Measurements from ENCODE around the gene RFNG.
"Not testable (repeated sequence)": the region's sequence is repeated elsewhere in the genome, so short reads cannot be mapped to it uniquely, and the experiment has no call there.

The RFNG gene

GRCh38 chr17:82045936-82046484, 5.6 kb downstream of the RFNG start:
- DNase-seq (ENCODE audit: low read depth in 3 of 3, low spot score in 1 of 3): no peak

DNA sequence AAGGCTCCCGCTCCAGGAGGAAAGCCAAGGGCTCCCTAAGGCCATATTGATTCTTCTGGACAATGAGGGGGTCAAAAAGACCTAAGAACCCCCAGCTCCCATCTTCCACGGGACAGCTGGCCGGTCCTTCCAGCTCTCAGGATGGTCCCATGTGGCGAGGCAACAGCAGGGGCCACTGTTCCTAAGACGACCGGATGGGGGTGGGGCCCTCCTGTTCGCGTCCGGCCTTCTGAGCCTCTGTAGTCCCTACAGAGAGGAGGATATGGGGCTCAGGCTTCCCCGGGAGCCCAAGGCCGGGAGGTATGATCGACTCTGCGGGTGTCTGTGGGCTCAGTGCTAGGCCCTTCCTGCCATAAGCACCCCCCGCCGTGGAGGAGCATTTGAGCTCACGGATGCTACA, 8.1 kb downstream of the RFNG start:
- DNase-seq (ENCODE audit: low read depth in 3 of 3, low spot score in 1 of 3): no peak

DNA sequence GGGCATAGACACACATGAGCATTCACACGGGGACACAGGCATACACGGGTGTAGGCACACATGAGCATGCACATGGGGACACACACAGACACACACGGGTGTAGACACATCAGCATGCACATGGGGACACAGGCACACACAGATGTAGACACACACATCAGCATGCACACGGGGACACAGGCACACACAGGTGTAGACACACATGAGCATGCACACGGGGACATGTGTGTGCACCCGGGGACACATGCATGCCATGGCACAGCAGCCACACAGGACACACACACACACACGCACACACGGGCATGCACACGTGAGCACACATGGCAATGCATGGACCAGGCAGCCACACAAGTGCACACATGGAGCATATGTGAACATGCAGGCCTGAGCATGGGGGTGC, 9.0 kb downstream of the RFNG start:
- DNase-seq (ENCODE audit: low read depth in 3 of 3, low spot score in 1 of 3): no peak

DNA sequence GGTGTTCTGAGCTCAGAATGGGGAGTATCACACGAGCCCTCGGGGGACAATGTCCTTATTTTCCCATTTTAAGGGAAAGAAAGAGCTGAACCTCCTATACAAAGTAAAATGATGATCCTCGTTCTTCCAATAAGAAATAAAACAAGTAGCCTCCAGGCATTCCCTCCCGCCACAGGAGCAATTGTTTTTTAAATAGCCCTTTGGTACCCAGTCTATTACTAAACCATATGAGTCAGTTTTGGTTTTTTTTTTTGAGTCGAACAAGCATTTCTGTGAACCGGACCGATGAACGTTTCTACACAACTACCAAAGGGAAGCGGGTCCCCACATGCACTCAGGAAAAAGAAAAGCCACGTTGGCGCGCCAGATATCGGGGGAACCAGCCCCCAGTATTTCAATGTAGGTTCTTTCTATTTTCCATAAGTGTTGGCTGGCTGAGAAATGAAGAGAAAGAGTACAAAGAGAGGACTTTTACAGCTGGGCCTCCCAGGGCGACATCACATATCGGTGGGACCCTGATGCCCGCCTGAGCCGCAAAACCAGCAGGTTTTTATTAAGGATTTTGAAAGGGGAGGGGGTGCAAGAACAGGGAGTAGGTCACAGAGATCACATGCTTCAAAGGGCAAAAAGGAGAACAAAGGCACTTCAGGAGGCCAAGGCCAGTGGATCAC, 10.3 kb downstream of the RFNG start:
- no peak for DNase-seq (ENCODE audit: low read depth in 3 of 3, low spot score in 1 of 3)

GRCh38 chr17:82039695-82040299, 11.8 kb downstream of the RFNG start:
- DNase-seq (ENCODE audit: low read depth in 3 of 3, low spot score in 1 of 3): no peak

DNA sequence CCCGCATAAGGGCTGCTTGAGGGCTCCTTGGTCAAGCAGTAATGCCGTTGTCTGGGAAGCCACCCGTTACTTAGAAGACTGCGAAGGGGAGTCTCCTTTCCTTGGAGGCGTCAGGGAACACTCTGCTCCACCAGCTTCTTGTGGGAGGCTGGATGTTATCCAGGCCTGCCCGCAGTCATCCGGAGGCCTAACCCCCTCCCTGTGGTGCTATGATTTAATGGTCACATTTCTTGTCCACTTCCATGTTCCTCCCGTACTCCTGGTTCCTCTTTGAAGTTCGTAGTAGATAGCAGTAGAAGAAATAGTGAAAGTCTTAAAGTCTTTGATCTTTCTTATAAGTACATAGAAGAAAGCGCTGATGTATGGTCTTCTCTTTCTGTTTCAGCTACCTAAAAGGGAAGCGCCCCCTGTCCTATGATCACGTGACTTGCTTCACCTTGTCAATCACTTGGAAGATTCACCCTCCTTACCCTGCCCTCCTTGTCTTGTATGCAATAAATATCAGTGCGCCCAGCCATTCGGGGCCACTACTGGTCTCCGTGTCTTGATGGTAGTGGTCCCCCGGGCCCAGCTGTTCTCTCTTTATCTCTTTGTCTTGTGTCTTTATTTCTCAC, 12.7 kb downstream of the RFNG start:
- not testable (repeated sequence) for DNase-seq (ENCODE audit: low read depth in 3 of 3, low spot score in 1 of 3)

- no peak for DNase-seq (ENCODE audit: low read depth in 3 of 3, low spot score in 1 of 3)
These were observed 13.8 kb downstream of the RFNG start for GRCh38 chr17:82037889-82038195.

- DNase-seq (ENCODE audit: low read depth in 3 of 3, low spot score in 1 of 3): peak; percentile 82 to 88 (median 85)
These were observed 14.3 kb downstream of the RFNG start, which contains the start of gene DCXR for GRCh38 chr17:82037092-82037888. Gene DCXR (minus strand): TSS chr17:82037697. CDS start chr17:82037682, 15 bp downstream.

- no peak for DNase-seq (ENCODE audit: low read depth in 3 of 3, low spot score in 1 of 3)
These were observed 14.9 kb downstream of the RFNG start for GRCh38 chr17:82036634-82037091.

DNA sequence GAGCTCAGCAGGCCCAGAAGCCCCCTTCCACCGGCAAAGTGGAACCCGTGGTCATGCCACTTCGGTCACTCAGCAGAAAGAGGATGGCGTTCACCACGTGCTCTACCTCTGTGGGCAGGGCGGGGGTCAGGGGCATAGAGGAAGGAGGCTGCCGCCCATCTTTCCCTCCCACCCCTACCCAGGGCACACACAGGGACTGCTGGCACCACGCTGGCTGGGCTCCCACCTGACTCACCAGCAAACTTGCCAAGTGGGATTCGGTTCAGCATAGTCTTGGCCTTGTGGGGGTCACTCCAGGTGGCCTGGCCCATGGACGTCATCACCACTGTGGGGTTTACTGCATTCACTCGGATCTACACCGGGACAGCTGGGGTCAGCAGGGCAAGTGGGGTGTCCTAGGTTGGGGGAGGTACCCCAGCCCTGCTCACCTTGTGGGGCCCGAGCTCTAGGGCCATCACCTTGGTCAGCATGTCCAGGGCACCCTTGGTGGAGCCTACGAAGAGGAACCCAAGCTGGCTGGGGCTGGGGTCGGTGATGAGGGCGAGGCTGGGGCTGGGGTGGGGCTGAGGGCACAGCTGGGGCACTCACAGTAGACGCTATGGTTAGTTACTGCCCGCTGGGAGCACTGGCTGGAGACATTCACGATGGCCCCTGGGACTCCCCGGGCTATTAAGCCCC, 15.5 kb downstream of the RFNG start:
- DNase-seq (ENCODE audit: low read depth in 3 of 3, low spot score in 1 of 3): no peak

- DNase-seq (ENCODE audit: low read depth in 3 of 3, low spot score in 1 of 3): no peak
These were observed 16.1 kb downstream of the RFNG start for GRCh38 chr17:82035488-82035887.

DNA sequence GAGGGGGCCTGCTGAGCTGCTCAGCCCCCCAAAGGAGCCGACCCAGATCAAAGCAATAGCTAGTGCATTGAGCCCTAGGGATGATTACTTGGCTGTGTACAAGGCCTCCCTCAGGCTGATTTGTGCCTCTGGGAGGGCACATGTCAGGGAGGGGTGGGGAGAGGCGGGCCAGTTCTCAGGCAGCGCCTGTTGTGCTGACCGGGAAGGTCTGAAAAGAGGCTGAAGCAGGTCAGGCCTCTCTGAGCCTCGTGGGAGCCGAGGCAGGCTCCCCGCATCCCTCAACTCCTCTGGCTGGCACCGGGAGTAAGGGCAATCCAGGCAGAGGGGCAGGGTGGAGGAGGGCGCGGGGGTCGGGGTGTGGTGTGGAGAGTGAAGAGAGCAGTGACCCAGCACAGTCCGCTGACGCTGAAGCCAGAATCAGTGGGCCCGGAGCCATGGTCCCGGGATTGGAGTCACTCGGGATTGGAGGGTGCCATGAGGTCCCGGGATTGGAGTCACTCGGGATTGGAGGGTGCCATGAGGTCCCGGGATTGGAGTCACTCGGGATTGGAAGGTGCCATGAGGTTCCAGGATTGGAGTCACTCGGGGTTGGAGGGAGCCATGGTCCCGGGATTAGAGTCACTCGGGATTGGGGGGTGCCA, 17.1 kb downstream of the RFNG start:
- no peak for DNase-seq (ENCODE audit: low read depth in 3 of 3, low spot score in 1 of 3)

- DNase-seq (ENCODE audit: low read depth in 3 of 3, low spot score in 1 of 3): no peak
These were observed 18.1 kb downstream of the RFNG start for GRCh38 chr17:82033359-82034085.

DNA sequence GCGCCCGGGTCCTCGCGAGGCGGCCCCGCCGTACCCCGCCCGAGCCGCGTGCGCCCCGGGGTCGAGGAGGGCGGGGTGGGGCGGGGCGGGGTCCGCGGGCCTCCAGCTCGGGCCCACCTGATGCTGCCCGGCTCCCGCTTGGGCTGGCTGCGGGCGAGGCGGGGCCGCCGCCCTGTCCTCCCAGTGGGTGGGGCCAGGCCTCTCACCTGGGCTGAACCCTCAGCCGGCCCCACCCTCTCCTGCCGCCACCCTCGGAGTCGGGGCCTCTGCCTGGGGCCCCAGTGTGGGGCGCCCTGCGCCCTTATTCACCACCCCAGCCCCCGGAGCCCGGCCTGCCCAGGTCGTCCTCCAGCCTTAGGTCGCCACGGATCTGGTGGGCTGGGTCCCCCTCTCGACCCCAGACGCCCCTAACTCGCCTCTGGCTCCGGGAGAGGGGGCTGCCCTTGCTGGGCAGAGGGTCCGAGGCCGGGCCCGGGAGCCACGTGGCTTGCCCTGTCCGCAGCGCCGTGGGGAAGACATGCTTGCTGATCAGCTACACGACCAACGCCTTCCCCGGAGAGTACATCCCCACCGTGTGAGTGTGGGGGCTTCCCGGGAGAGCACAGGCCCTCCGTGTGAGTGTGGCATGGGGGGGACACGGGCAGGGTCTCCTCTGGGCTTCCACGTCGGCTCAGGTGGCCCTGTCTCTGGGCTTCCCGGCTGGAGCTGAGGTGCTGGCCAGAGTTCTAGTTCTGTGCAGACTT, 19.6 kb downstream of the RFNG start:
- no peak for DNase-seq (ENCODE audit: low read depth in 3 of 3, low spot score in 1 of 3)

DNA sequence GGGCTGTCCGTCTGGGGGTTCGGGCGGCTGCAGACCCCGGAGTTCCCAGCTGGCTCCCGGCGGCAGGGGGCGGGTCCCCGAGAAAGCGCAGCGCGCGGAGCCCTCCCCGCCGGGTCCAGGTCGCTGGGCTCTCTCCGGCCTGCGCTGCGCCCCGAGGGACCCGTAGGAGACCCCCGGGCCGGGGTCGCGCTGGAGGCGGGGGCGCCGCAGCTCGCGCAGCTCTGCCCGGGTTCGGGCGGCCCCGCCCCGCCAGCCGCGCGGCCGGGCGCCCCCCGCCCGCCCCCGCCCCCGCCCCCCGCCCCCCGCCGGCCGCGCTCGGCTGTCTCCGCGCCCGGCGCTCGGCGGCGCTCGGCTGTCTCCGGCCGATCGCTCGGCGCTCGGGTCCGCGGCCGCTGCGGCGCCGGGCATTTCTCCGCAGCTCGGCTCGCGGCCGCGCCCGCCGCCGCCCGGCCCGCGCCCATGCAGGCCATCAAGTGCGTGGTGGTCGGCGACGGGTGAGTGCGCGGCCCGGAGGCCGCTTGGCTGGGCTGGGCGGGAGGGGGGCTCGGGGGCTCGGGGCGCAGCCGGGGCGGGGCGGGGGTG, 20.2 kb downstream of the RFNG start, which contains the start of gene RAC3:
TSS of gene RAC3 (plus strand) at position 376 of the 582 bp plus-strand sequence. CDS start at position 460, 84 bp downstream.
- no peak for DNase-seq (ENCODE audit: low read depth in 3 of 3, low spot score in 1 of 3)

DNA sequence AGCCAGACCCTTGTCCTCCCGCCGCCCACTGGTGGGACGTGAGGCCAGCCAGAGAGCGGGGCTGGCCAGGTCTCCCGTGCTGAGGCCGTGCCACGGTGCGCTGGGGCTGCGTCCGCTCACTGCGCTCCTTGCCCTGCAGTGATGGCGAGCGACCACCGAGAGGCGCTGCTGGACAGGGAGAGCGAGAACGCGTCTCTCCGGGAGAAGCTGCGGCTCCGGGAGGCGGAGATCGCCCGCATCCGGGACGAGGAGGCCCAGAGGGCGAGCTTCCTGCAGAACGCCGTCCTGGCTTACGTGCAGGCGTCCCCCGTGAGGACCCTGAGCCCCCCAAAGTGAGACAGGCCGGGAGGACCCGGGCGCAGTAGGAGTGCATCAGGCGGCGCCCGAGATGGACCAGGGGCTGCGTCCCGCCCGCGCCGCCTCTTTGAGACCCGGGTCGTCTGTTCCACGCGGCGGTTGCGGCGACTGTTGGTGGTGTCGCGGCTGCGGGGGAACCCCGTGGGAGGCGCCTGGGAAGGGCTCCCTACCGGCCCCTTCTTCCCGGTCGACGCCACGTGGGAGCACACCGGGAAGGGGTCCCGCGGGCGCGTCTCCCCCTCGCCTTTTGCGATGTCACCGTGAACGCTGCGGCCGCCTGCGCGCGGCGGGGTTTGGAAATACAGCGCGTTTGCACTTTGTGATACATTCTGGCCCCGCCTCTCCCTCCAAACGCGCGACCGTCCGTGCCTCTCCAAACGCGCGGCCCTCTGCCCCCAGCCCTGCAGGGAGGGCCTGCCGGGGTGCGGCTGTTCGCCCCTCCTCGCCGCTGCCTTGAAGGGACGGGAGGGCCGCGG, 20.9 kb downstream of the RFNG start:
- peak; percentile 67 to 71 (median 70) for DNase-seq (ENCODE audit: low read depth in 3 of 3, low spot score in 1 of 3)

- DNase-seq (ENCODE audit: low read depth in 3 of 3, low spot score in 1 of 3): no peak
These were observed 21.6 kb downstream of the RFNG start for GRCh38 chr17:82029990-82030469.
